Colon (tissue), 2 donors: ENCODE results near the gene FXYD5.
"Not testable (repeated sequence)": the region's sequence is repeated elsewhere in the genome, so short reads cannot be mapped to it uniquely, and the experiment has no call there.

Experiments
- FAIRE-seq: peaks from 2 replicates; lab custom pipeline; 2012; peaks lifted over from hg19 to GRCh38; lab: Jason Lieb, UNC
- donor health status: control.
- donor health status: control.

The FXYD5 gene

GRCh38 chr19:35138305-35138892 is 16.1 kb upstream of the FXYD5 start, which contains the start of gene FXYD1:
Gene FXYD1, plus strand, starts transcription at chr19:35138824. Its CDS starts 1,256 bp downstream, at chr19:35140080.
- FAIRE-seq, result no peak

- FAIRE-seq, result no peak
Observed at GRCh38 chr19:35140207-35140961, 14.2 kb upstream of the FXYD5 start.

- FAIRE-seq, result no peak
Observed at GRCh38 chr19:35140962-35141836, 13.3 kb upstream of the FXYD5 start.

GRCh38 chr19:35141837-35142605 is 12.5 kb upstream of the FXYD5 start:
- FAIRE-seq, result no peak

- no peak for FAIRE-seq
Observed at GRCh38 chr19:35142606-35143230, 11.8 kb upstream of the FXYD5 start.

- FAIRE-seq, result no peak
Observed at GRCh38 chr19:35143231-35143715, 11.3 kb upstream of the FXYD5 start, which contains the start of gene FXYD7. Gene FXYD7, plus strand, starts transcription at chr19:35143255. Its CDS starts 79 bp downstream, at chr19:35143334.

- FAIRE-seq, result no peak
Observed at GRCh38 chr19:35143818-35144217, 10.7 kb upstream of the FXYD5 start.

GRCh38 chr19:35144259-35144599 is 10.3 kb upstream of the FXYD5 start:
- no peak for FAIRE-seq

- no peak for FAIRE-seq
Observed at GRCh38 chr19:35144600-35145436, 9.7 kb upstream of the FXYD5 start.

GRCh38 chr19:35146746-35147459 is 7.6 kb upstream of the FXYD5 start:
- FAIRE-seq, result no peak

- no peak for FAIRE-seq
Observed at GRCh38 chr19:35149463-35149862, 5.1 kb upstream of the FXYD5 start.

- FAIRE-seq, result no peak
Observed at GRCh38 chr19:35150445-35150844, 4.1 kb upstream of the FXYD5 start.

- no peak for FAIRE-seq
Observed at GRCh38 chr19:35151273-35152065, 3.1 kb upstream of the FXYD5 start.

- FAIRE-seq, result not testable (repeated sequence)
Observed at GRCh38 chr19:35153129-35153522, 1.4 kb upstream of the FXYD5 start.

GRCh38 chr19:35153701-35154524 is 622 bp upstream of the FXYD5 start:
- no peak for FAIRE-seq

- no peak for FAIRE-seq
Observed at GRCh38 chr19:35155441-35155840, 906 bp downstream of the FXYD5 start.

GRCh38 chr19:35155981-35156672 is 1.6 kb downstream of the FXYD5 start:
- no peak for FAIRE-seq

- FAIRE-seq, result no peak
Observed at GRCh38 chr19:35156673-35157014, 2.1 kb downstream of the FXYD5 start.
